T-helper 1 cell (primary cell): ENCODE data around the gene BTK.

Source experiments
- DNase-seq, 5 donors: peaks; one replicate each; pipeline ENCODE4 v3.0.0-alpha.2; 2012 to 2020
- total RNA-seq, 4 donors: gene quantifications; one replicate each; lab custom pipeline; 2026; lab: John Stamatoyannopoulos, UW

Gene BTK
- total RNA-seq, result 0.27 to 0.62 (median 0.48) reads per million in 4 donors

GRCh38 chrX:101385795-101386541 lies at the start of gene BTK:
TSS of gene BTK (minus strand) at chrX:101386191. CDS start at chrX:101375284, 10,907 bp downstream.
- no peak for DNase-seq

GRCh38 chrX:101430457-101431078 lies 44.6 kb upstream of the BTK start:
- peak in 1 of 5 donors; percentile 45 for DNase-seq

- DNase-seq, result peak in 1 of 5 donors; percentile 22
Measured at GRCh38 chrX:101429934-101430333, 43.9 kb upstream of the BTK start.

DNA sequence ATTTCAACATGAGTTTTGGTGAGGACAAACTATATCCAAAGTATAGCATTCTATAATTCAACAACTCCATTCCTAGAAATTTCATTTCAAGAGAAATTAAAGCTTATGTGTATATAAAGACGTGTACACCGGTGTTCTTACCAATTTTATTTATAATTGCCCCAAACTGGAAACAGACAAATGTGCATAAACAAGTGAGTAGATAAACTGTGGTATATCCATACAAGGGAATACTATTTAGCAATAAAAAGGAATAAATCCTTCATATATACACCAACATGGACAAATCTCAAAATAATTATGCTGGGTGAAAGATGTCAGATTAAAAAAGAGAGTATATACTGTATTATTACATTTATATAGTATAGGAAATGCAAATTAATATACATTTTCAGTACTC lies 42.0 kb upstream of the BTK start:
- no peak for DNase-seq

DNA sequence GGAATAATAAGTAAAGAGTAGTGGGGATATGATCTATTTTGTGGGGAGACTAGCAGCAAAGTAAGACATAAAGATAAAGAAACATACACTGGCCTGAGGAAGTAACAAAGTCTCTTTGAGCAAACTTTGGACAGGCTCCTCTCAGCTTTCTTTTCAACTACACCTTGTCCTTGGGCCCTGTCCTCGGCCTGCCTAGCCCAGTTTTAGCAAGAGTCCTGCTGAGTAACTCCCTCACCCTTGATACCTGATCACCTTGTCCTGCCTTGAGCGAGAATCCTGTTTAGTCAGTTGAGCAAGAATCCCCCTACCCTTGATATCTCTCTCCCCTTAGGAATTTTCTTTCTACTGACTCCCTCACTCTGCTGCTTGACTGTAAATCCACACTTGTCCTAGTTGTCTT lies 33.5 kb upstream of the BTK start:
- DNase-seq, result no peak

- DNase-seq, result peak in 4 of 5 donors; percentile 6 to 26 (median 12)
Measured at GRCh38 chrX:101417981-101418841, 32.2 kb upstream of the BTK start.

DNA sequence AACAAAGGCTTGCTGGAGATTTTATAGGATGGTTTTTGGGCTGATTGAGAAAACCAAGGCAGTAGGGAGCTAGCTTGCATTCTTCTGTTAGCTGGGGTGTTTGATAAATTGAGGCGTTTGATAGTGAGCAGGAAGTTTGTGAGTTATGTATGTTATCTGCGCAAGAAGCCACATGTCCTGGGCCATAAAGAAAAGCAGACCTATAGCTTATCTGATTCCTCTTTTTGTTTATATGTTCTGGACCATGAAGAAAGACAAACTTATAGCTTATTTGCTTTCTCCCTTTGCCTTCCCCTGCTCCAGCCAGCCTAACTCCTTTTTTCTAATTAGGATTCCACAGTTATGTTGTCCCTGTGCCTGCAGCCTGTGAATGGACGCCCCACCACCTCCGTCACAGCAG lies 31.2 kb upstream of the BTK start:
- no peak for DNase-seq

DNA sequence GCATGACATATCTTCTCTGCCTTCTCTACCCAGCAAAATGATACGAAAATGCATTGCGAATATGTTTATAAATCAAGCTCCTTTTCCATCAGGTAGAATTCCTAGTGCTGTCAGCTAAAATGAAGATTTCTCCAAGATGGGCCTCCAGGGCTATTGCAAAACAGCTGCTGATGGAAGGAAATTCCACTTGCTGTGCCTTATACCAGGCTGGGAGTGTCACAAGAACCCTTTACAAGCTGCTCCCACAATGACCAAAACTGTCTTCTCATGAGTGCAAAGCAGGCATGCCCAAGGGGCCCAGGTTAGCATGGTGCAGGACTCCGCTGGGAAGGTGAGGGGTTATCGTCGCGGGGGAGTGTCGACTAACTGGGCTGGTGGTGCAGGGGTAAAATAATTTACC lies 30.7 kb upstream of the BTK start:
- no peak for DNase-seq

- DNase-seq, result peak in 3 of 5 donors; percentile 18 to 68 (median 40)
Measured at GRCh38 chrX:101415180-101416145, 29.5 kb upstream of the BTK start.

DNA sequence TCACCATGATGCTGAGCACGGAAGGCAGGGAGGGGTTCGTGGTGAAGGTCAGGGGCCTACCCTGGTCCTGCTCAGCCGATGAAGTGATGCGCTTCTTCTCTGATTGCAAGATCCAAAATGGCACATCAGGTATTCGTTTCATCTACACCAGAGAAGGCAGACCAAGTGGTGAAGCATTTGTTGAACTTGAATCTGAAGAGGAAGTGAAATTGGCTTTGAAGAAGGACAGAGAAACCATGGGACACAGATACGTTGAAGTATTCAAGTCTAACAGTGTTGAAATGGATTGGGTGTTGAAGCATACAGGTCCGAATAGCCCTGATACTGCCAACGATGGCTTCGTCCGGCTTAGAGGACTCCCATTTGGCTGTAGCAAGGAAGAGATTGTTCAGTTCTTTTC lies 26.0 kb upstream of the BTK start:
- DNase-seq, result no peak

GRCh38 chrX:101410461-101410860 lies 24.5 kb upstream of the BTK start:
- DNase-seq, result no peak

- DNase-seq, result no peak
Measured at GRCh38 chrX:101409043-101409442, 23.1 kb upstream of the BTK start.

- DNase-seq, result no peak
Measured at GRCh38 chrX:101408532-101408841, 22.5 kb upstream of the BTK start.

GRCh38 chrX:101407748-101408531 lies 21.9 kb upstream of the BTK start, which contains the start of the genes GLA and HNRNPH2:
TSS of gene GLA (minus strand) at chrX:101407925. CDS start at chrX:101407903, 22 bp downstream.
TSS of gene HNRNPH2 (plus strand) at chrX:101408222. CDS start at chrX:101411989, 3,767 bp downstream.
- peak; percentile 64 to 97 (median 81) for DNase-seq

GRCh38 chrX:101407167-101407747 lies 21.3 kb upstream of the BTK start:
- no peak for DNase-seq

- DNase-seq, result no peak
Measured at GRCh38 chrX:101399825-101400224, 13.8 kb upstream of the BTK start.

- no peak for DNase-seq
Measured at GRCh38 chrX:101398694-101399093, 12.7 kb upstream of the BTK start.

DNA sequence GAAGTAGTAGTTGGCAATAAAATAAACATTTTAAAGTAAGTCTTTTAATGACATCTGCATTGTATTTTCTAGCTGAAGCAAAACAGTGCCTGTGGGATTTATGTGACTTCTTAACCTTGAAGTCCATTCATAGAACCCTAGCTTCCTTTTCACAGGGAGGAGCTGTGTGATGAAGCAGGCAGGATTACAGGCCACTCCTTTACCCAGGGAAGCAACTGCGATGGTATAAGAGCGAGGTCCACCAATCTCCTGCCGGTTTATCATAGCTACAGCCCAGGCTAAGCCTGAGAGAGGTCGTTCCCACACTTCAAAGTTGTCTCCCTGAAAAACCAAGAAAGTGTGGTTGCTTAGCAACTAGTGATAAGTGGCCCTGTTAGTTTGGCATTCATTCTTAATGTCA lies 11.8 kb upstream of the BTK start:
- DNase-seq, result no peak

DNA sequence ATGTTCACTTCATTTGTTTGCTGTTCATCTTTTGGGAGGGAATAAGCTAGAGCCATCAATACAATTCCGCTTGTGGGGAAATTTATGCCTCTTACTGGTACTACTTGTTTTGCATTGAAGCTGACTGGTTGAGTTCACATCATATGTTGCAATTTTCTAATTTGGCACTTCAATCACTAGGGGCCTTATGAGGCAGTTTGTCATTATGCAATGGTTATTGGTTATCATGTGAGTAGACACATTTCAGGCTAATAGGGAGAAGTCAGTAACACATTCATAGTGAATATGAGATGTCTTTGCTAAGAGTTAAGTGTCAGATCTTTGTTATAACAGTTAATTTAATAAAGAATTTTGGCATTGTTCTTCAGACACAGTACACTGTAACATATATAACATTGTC lies 9.8 kb upstream of the BTK start:
- no peak for DNase-seq

DNA sequence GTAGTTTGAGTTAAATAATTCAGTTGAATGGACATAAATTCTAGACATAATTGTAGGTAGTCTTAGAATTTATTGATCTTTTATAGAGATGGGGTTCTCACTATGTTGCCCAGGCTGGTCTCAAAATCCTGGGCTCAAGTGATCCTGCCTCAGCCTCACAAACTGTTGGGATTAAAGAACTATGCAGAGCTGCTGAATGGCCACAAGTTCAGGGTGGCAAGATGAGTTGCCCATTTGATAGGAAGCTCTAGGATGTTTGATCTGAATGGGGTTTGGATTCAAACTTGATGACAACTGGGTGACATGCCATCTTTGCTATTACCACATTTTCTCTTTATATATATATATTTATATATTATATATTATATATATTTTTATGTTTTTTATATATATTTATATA lies 8.4 kb upstream of the BTK start:
- DNase-seq, result no peak
